Natural killer cell (primary cell): Measurements from ENCODE around the gene PRLH. TPM values are rescaled to one million over a fixed set of nuclear protein-coding genes. Genes with fewer than 3 reads are reported as not detected.

Experiments used
- ATAC-seq, 3 donors: fragments of 150-1000 bp in 2 of 3; fragments of 200-7000 bp in 1 of 3; cut with Tn5 transposase; 1 replicate in 1 of 3; 2 replicates in 2 of 3; pipeline ENCODE4 v1.10.0; 2021; ENCODE audit warnings: mild to moderate bottlenecking in 2 of 3, moderate library complexity in 2 of 3
- DNase-seq, 2 donors: peaks; one replicate each; pipeline versions ENCODE4 v3.0.0 to v3.0.0-alpha.2; 2013 to 2021; ENCODE audit warnings: mixed read lengths in 1 of 2
- H3K27ac ChIP-seq: one replicate; pipeline ENCODE4 v1.5.1; 2013; ENCODE audit warnings: mild to moderate bottlenecking, low read length
- H3K27me3 ChIP-seq: one replicate; pipeline ENCODE4 v1.6.1; 2013; ENCODE audit warnings: low read length; ENCODE audit not compliant: control insufficient read depth, insufficient read depth
- H3K36me3 ChIP-seq: one replicate; pipeline ENCODE4 v1.6.1; 2013; ENCODE audit warnings: low read length; ENCODE audit not compliant: control insufficient read depth, insufficient read depth
- H3K4me1 ChIP-seq: one replicate; pipeline ENCODE4 v1.6.1; 2013; ENCODE audit warnings: low read length; ENCODE audit not compliant: control insufficient read depth, insufficient read depth
- H3K4me3 ChIP-seq: one replicate; pipeline ENCODE4 v1.5.1; 2013; ENCODE audit warnings: low read length
- H3K9me3 ChIP-seq: one replicate; pipeline ENCODE4 v1.6.1; 2013; ENCODE audit warnings: low read length; ENCODE audit not compliant: control insufficient read depth, insufficient read depth
- H3K27ac Mint-ChIP-seq, 2 donors: one replicate each; pipeline ENCODE4 v1.8.0; 2022; ENCODE audit warnings: mild to moderate bottlenecking in 2 of 2, mixed read lengths in 2 of 2, moderate library complexity in 1 of 2
- H3K27me3 Mint-ChIP-seq, 2 donors: one replicate each; pipeline ENCODE4 v1.8.0; 2022; ENCODE audit warnings: low read depth in 2 of 2, mixed read lengths in 2 of 2
- H3K36me3 Mint-ChIP-seq: one replicate; pipeline ENCODE4 v1.8.0; 2022; ENCODE audit warnings: mixed read lengths
- H3K4me1 Mint-ChIP-seq, 2 donors: one replicate each; pipeline ENCODE4 v1.8.0; 2022; ENCODE audit warnings: mixed read lengths in 2 of 2
- H3K4me3 Mint-ChIP-seq: one replicate; pipeline ENCODE4 v1.8.0; 2022; ENCODE audit warnings: mild to moderate bottlenecking, moderate library complexity, mixed read lengths
- H3K9me3 Mint-ChIP-seq, 2 donors: one replicate each; pipeline ENCODE4 v1.8.0; 2022; ENCODE audit warnings: mixed read lengths in 2 of 2
- WGBS: methylation state at CpG from one replicate; pipeline ENCODE4 v1.1.7; 2013; ENCODE audit warnings: missing lambda C conversion rate; ENCODE audit not compliant: insufficient coverage; 5-methylcytosine and 5-hydroxymethylcytosine counted together
- intact Hi-C: fragments of 100-400 bp; cut with micrococcal nuclease; formaldehyde crosslinking; loops from one replicate; pipeline ENCODE4 v1.14.2; 2022
- total RNA-seq, 4 donors: library from RNA; stranded (reverse); fragments of 120-200 nt in 1 of 4; gene quantifications; one replicate each; pipeline versions ENCODE4 v1.2.3 to v1.2.4, GENCODE V29; 2013 to 2022
- TF ChIP-seq, protein P1 (sequence below): fragments of 200-600 bp; IDR thresholded peaks from one replicate; pipeline ENCODE4 v1.8.0; 2022; ENCODE audit warnings: antibody characterized with exemption

PRLH gene
- total RNA-seq, 3 donors from 2014 or later (not counting 1 experiment from before 2014, with no cell fraction given): not detected

- peaks cover 16 to 24% of the 10 kb centered on the region in 2 donors for H3K4me1 Mint-ChIP-seq
- Histone ChIP-seq H3K27me3 (no peaks in the 10 kb centered on the region), H3K9me3 (no peaks in the 10 kb centered on the region), H3K27ac (peak overlapping the region; percentile 77), H3K36me3 (no peaks in the 10 kb centered on the region), H3K4me3 (peak overlapping the region; percentile 23), H3K4me1 (peaks cover 18% of the 10 kb centered on the region)
- peaks cover 0 to 4% of the 10 kb centered on the region in 2 donors for H3K27me3 Mint-ChIP-seq
- 61% methylated on average over 11 of the region's 13 CpGs for WGBS
- intact Hi-C loops: no loop called here
- no peaks in the 10 kb centered on the region for H3K36me3 Mint-ChIP-seq
- ATAC-seq (no peak), DNase-seq (no peak)
- H3K27ac Mint-ChIP-seq: peak overlapping the region; percentile 85 to 93
- no peaks in the 10 kb centered on the region for H3K9me3 Mint-ChIP-seq
- TF ChIP-seq, protein P1, sequence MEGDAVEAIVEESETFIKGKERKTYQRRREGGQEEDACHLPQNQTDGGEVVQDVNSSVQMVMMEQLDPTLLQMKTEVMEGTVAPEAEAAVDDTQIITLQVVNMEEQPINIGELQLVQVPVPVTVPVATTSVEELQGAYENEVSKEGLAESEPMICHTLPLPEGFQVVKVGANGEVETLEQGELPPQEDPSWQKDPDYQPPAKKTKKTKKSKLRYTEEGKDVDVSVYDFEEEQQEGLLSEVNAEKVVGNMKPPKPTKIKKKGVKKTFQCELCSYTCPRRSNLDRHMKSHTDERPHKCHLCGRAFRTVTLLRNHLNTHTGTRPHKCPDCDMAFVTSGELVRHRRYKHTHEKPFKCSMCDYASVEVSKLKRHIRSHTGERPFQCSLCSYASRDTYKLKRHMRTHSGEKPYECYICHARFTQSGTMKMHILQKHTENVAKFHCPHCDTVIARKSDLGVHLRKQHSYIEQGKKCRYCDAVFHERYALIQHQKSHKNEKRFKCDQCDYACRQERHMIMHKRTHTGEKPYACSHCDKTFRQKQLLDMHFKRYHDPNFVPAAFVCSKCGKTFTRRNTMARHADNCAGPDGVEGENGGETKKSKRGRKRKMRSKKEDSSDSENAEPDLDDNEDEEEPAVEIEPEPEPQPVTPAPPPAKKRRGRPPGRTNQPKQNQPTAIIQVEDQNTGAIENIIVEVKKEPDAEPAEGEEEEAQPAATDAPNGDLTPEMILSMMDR: no peak
- H3K4me3 Mint-ChIP-seq: peak overlapping the region; percentile 74
These were observed 36.8 kb downstream of the PRLH start for GRCh38 chr2:237603049-237603717.

DNA sequence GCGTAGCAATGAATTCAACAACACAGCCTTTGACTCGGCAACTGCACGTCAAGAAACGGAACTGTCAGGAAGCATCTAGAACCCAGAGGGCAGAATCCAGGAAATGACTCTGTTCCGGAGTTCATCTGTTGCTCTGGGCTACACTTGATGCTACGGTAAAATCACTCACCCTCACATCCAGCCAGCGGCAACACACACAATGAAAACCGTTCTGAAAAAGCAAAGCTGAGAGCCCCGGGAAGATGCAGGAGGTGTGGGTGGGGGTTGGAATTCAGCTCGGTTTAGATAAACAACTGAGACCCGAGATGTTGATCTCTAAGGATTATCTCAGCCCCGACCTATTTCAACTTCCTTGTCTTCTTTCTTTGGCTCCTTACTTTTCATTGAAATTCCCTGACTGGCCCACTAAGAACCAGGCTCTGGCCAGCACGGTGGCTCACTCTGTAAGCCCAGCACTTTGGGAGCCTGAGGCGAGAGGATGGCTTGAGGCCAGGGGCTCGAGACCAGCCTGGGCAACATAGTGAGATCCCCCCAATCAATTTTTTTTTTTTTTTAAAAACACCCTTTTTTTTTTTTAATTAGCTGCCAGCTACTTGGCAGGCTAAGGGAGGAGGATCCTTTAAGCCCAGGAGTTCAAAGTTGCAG is 37.5 kb downstream of the PRLH start:
- WGBS: 19% methylated on average over 14 of the region's 15 CpGs
- ATAC-seq (peak; percentile 96 to 98 (median 98)), DNase-seq (peak; percentile 39 to 87)
- Mint-ChIP-seq H3K27ac (peak overlapping the region; percentile 85 to 93), H3K27me3 (peaks cover 0 to 4% of the 10 kb centered on the region in 2 donors), H3K36me3 (no peaks in the 10 kb centered on the region), H3K9me3 (no peaks in the 10 kb centered on the region), H3K4me3 (peak overlapping the region; percentile 74), H3K4me1 (peaks cover 16 to 18% of the 10 kb centered on the region in 2 donors)
- Histone ChIP-seq H3K4me3 (peak overlapping the region; percentile 23), H3K4me1 (peaks cover 18% of the 10 kb centered on the region), H3K9me3 (no peaks in the 10 kb centered on the region), H3K27ac (peak overlapping the region; percentile 77), H3K27me3 (no peaks in the 10 kb centered on the region), H3K36me3 (no peaks in the 10 kb centered on the region)
- TF ChIP-seq, protein P1: no peak
- intact Hi-C loops: no loop called here

- WGBS: 95% methylated on average over 8 of the region's 11 CpGs
- no peaks in the 10 kb centered on the region for H3K9me3 ChIP-seq
- H3K4me1 Mint-ChIP-seq: peaks cover 16 to 18% of the 10 kb centered on the region in 2 donors
- no peaks in the 10 kb centered on the region for H3K27me3 ChIP-seq
- peaks cover 0 to 4% of the 10 kb centered on the region in 2 donors for H3K27me3 Mint-ChIP-seq
- H3K4me3 Mint-ChIP-seq: no peak overlapping the region
- H3K36me3 Mint-ChIP-seq: no peaks in the 10 kb centered on the region
- H3K9me3 Mint-ChIP-seq: no peaks in the 10 kb centered on the region
- H3K4me3 ChIP-seq: no peak overlapping the region
- intact Hi-C loops: no loop called here
- H3K27ac Mint-ChIP-seq: peak overlapping the region; percentile 85 to 93
- TF ChIP-seq, protein P1: no peak
- DNase-seq (no peak), ATAC-seq (no peak)
- H3K36me3 ChIP-seq: no peaks in the 10 kb centered on the region
- peak overlapping the region; percentile 77 for H3K27ac ChIP-seq
- peaks cover 18% of the 10 kb centered on the region for H3K4me1 ChIP-seq
These were observed 38.0 kb downstream of the PRLH start for GRCh38 chr2:237604391-237604790.
